ENCODE measurements around the gene TPST2. TPM values are rescaled to one million over a fixed set of nuclear protein-coding genes. Genes with fewer than 3 reads are reported as not detected.

TPST2 gene
- total and polyA plus RNA-seq, 10 of the 15 experiments (the other 5 are each of a cell fraction or from before 2014, with no cell fraction given) = 6.3 to 33.7 (median 28.4) TPM

GRCh38 chr22:26559961-26560575, 29.9 kb downstream of the TPST2 start (continued):
- TF ChIP-seq ATF3 (IDR thresholded peaks at IDR 0.05; ENCODE audit: borderline replicate concordance, extremely low read depth, low read depth, low read length) (no peak), HDGF (IDR thresholded peaks at IDR 0.05) (no peak), CREB1 (IDR thresholded peaks at IDR 0.05; ENCODE audit: low read depth) (no peak), NFYA (IDR thresholded peaks at IDR 0.05; ENCODE audit: borderline replicate concordance, low read depth, low read length) (no peak), TCF7 (IDR thresholded peaks at IDR 0.05; ENCODE audit: borderline replicate concordance) (no peak), YBX1 (IDR thresholded peaks at IDR 0.05) (no peak)

GRCh38 chr22:26558248-26558895, 31.6 kb downstream of the TPST2 start:
- CTCF ChIA-PET = interaction anchor here (1.0 kb wide), 1 partner anchor 11 kb away, joined by 3 read pairs; no protein-coding TSS in a partner anchor
- ATAC-seq = no peak
- intact Hi-C loops (cut with micrococcal nuclease; ENCODE audit: unreplicated experiment) (no loop called here), in situ Hi-C loops (cut with MboI) (no loop called here)
- RAD21 ChIA-PET (ENCODE audit: unreplicated experiment) = no interaction called here
- POLR2A ChIA-PET = no interaction called here
- Histone ChIP-seq H3K9me3 (replicated peaks; ENCODE audit: control insufficient read depth, insufficient read depth, low read length) (no peaks in the 10 kb centered on the region), H2AFZ (ENCODE audit: control insufficient read depth, low read depth, low read length) (no peak overlapping the region), H3K36me3 (ENCODE audit: control insufficient read depth in 2 of 2, insufficient read depth in 2 of 2, low read length in 1 of 2) (no peaks in the 10 kb centered on the region; a peak in 3 of 4 replicates), H3K79me2 (ENCODE audit: control insufficient read depth, insufficient read depth, low read length) (no peaks in the 10 kb centered on the region; the same call in none of the 2 replicates), H3K27ac (ENCODE audit: control insufficient read depth, insufficient read depth) (no peak overlapping the region), H3K27me3 (replicated peaks in 1 of 2; ENCODE audit: control insufficient read depth in 2 of 2, insufficient read depth in 2 of 2, low read length in 1 of 2) (no peaks in the 10 kb centered on the region), H3K4me1 (ENCODE audit: control insufficient read depth, insufficient read depth, low read length) (no peaks in the 10 kb centered on the region), H3K9ac (ENCODE audit: control insufficient read depth, insufficient read depth, low read length) (no peak overlapping the region), H3K4me2 (ENCODE audit: control insufficient read depth, insufficient read depth) (no peak overlapping the region), H3K4me3 (no peak overlapping the region), H4K20me1 (ENCODE audit: control insufficient read depth, insufficient read depth) (no peaks in the 10 kb centered on the region)
- DNase-seq (ENCODE audit: low read depth, low spot score) = no peak
- no peak for FAIRE-seq
- SMC1A ChIA-PET (ENCODE audit: uncharacterized antibody, unreplicated experiment) = no interaction called here
- 78% methylated on average over 3 of the region's 3 CpGs for WGBS (ENCODE audit: insufficient coverage, insufficient replicate concordance, low lambda C conversion rate, missing lambda C conversion rate)
- BruUV-seq (replicated peaks) = no TSS peak
- no peak for TF ChIP-seq ZNF592 (IDR thresholded peaks at IDR 0.05)
- TF ChIP-seq RB1 (IDR thresholded peaks at IDR 0.05; ENCODE audit: borderline replicate concordance) = no peak
- no peak for TF ChIP-seq SUPT20H (IDR thresholded peaks at IDR 0.05; ENCODE audit: borderline replicate concordance, control insufficient read depth, low read depth, low read length)
- no peak for TF ChIP-seq EGR1 (IDR thresholded peaks at IDR 0.05; ENCODE audit: borderline replicate concordance in 1 of 2, low read depth in 2 of 2, low read length in 2 of 2)
- no peak for TF ChIP-seq NFXL1 (IDR thresholded peaks at IDR 0.05; ENCODE audit: borderline replicate concordance)
- TF ChIP-seq RELB (IDR thresholded peaks at IDR 0.05; ENCODE audit: low read depth) = no peak
- no peak for TF ChIP-seq CBFB (IDR thresholded peaks at IDR 0.05; ENCODE audit: low read depth)
